Smooth muscle cell (in vitro differentiated cells): ENCODE data around the gene UMODL1. TPM values are rescaled to one million over a fixed set of nuclear protein-coding genes. Genes with fewer than 3 reads are reported as not detected.
"Not testable (repeated sequence)": the region's sequence is repeated elsewhere in the genome, so short reads cannot be mapped to it uniquely, and the experiment has no call there.

Source experiments
- DNase-seq: peaks from one replicate; lab custom pipeline; 2025; ENCODE audit not compliant: unreplicated experiment; lab: John Stamatoyannopoulos, UW
- H2AFZ ChIP-seq: fragments of 200-600 bp; sonication (generic); 2 replicates; pipeline ENCODE4 v1.6.0; 2016; ENCODE audit warnings: antibody characterized with exemption, low read depth, mild to moderate bottlenecking
- H3F3A ChIP-seq: fragments of 200-600 bp; sonication (generic); 2 replicates; pipeline ENCODE4 v1.6.0; 2017; ENCODE audit warnings: antibody characterized with exemption, low read depth
- H3K27ac ChIP-seq: fragments of 200-600 bp; sonication (generic); 2 replicates; pipeline ENCODE4 v1.5.1; 2016; ENCODE audit warnings: low read depth, mild to moderate bottlenecking
- H3K27me3 ChIP-seq: fragments of 200-600 bp; sonication (generic); 2 replicates; pipeline ENCODE4 v1.6.1; 2016; ENCODE audit warnings: low read depth, mild to moderate bottlenecking
- H3K36me3 ChIP-seq: fragments of 200-600 bp; sonication (generic); 2 replicates; pipeline ENCODE4 v1.5.1; 2016; ENCODE audit warnings: low read depth
- H3K4me1 ChIP-seq: fragments of 200-600 bp; sonication (generic); 2 replicates; pipeline ENCODE4 v1.5.1; 2016; ENCODE audit warnings: low read depth
- H3K4me2 ChIP-seq: fragments of 200-600 bp; sonication (generic); 2 replicates; pipeline ENCODE4 v1.6.0; 2016; ENCODE audit warnings: mild to moderate bottlenecking
- H3K4me3 ChIP-seq: fragments of 200-600 bp; sonication (generic); 2 replicates; pipeline ENCODE4 v1.5.1; 2016; ENCODE audit warnings: mild to moderate bottlenecking
- H3K79me2 ChIP-seq: fragments of 200-600 bp; sonication (generic); 2 replicates; pipeline ENCODE4 v1.6.0; 2016; ENCODE audit warnings: low read depth, mild to moderate bottlenecking
- H3K9ac ChIP-seq: fragments of 200-600 bp; sonication (generic); 2 replicates; pipeline ENCODE4 v1.6.0; 2016; ENCODE audit warnings: low read depth
- H3K9me3 ChIP-seq: fragments of 200-600 bp; sonication (generic); replicated peaks from 2 replicates; pipeline ENCODE4 v1.5.1; 2016; ENCODE audit warnings: low read depth
- H4K20me1 ChIP-seq: fragments of 200-600 bp; sonication (generic); 2 replicates; pipeline ENCODE4 v1.6.0; 2016; ENCODE audit warnings: low read depth
- CTCF ChIP-seq: fragments of 200-600 bp; sonication (generic); IDR thresholded peaks from 2 replicates; pipeline ENCODE4 v1.5.1; 2017; ENCODE audit warnings: borderline replicate concordance, mild to moderate bottlenecking, antibody characterized with exemption; ENCODE audit not compliant: insufficient read depth, poor library complexity, severe bottlenecking
- WGBS: methylation state at CpG from one replicate; pipeline ENCODE4 v1.1.7; 2016; ENCODE audit warnings: low lambda C conversion rate; 5-methylcytosine and 5-hydroxymethylcytosine counted together
- polyA plus RNA-seq: library from polyadenylated mRNA; unstranded; fragments of >200 nt; fragmentation: Nextera tagmentation; extraction: Ambion mirVana; gene quantifications from 2 replicates; pipeline ENCODE4 v1.2.1, GENCODE V29; 2016
- total RNA-seq: library from RNA; depleted of rRNA; stranded (reverse); fragments of >200 nt; gene quantifications from 2 replicates; pipeline ENCODE4 v1.2.3, GENCODE V29; 2014

The UMODL1 gene
- total and polyA plus RNA-seq, 2 experiments from 2014 or later, result 0.14 TPM; not detected in 1

GRCh38 chr21:42174173-42174572 is 103.1 kb downstream of the UMODL1 start:
- peaks cover 21% of the 10 kb centered on the region for H3K27me3 ChIP-seq
- no peaks in the 10 kb centered on the region for H3K4me1 ChIP-seq
- H3K4me2 ChIP-seq, result no peak overlapping the region
- H3K9me3 ChIP-seq, result no peaks in the 10 kb centered on the region
- H4K20me1 ChIP-seq, result no peaks in the 10 kb centered on the region
- no peaks in the 10 kb centered on the region for H3K79me2 ChIP-seq
- 92% methylated on average over 4 of the region's 4 CpGs for WGBS
- H2AFZ ChIP-seq, result no peak overlapping the region
- H3K36me3 ChIP-seq, result no peaks in the 10 kb centered on the region
- no peaks in the 10 kb centered on the region for H3F3A ChIP-seq
- DNase-seq, result no peak
- no peak for TF ChIP-seq CTCF
- H3K27ac ChIP-seq, result no peak overlapping the region
- H3K4me3 ChIP-seq, result no peak overlapping the region
- no peak overlapping the region for H3K9ac ChIP-seq

- H3K36me3 ChIP-seq, result no peaks in the 10 kb centered on the region
- H3K9me3 ChIP-seq, result no peaks in the 10 kb centered on the region
- no peak overlapping the region for H3K4me2 ChIP-seq
- TF ChIP-seq CTCF, result no peak
- H4K20me1 ChIP-seq, result no peaks in the 10 kb centered on the region
- H3K4me1 ChIP-seq, result peaks cover 4% of the 10 kb centered on the region
- no peak overlapping the region for H3K9ac ChIP-seq
- 94% methylated on average over 6 of the region's 6 CpGs for WGBS
- H3K4me3 ChIP-seq, result no peak overlapping the region
- peaks cover 21% of the 10 kb centered on the region for H3K27me3 ChIP-seq
- no peaks in the 10 kb centered on the region for H3K79me2 ChIP-seq
- no peaks in the 10 kb centered on the region for H3F3A ChIP-seq
- no peak overlapping the region for H2AFZ ChIP-seq
- DNase-seq, result no peak
- H3K27ac ChIP-seq, result no peak overlapping the region
Measured at GRCh38 chr21:42175110-42175710, 104.1 kb downstream of the UMODL1 start.

- Histone ChIP-seq H3F3A (no peaks in the 10 kb centered on the region), H2AFZ (no peak overlapping the region), H3K9ac (no peak overlapping the region), H3K4me1 (peaks cover 4% of the 10 kb centered on the region), H3K27me3 (peaks cover 21% of the 10 kb centered on the region), H4K20me1 (no peaks in the 10 kb centered on the region), H3K4me2 (no peak overlapping the region), H3K4me3 (no peak overlapping the region), H3K36me3 (no peaks in the 10 kb centered on the region), H3K9me3 (no peaks in the 10 kb centered on the region), H3K79me2 (no peaks in the 10 kb centered on the region), H3K27ac (no peak overlapping the region)
- no peak for DNase-seq
- 76% methylated on average over 3 of the region's 3 CpGs for WGBS
- TF ChIP-seq CTCF, result no peak
Measured at GRCh38 chr21:42176859-42177258, 105.7 kb downstream of the UMODL1 start.

GRCh38 chr21:42179316-42179715 is 108.2 kb downstream of the UMODL1 start:
- DNase-seq, result no peak
- Histone ChIP-seq H3K4me3 (no peak overlapping the region), H3K27ac (no peak overlapping the region), H3K9ac (no peak overlapping the region), H3K36me3 (no peaks in the 10 kb centered on the region), H3K9me3 (no peaks in the 10 kb centered on the region), H3K27me3 (peaks cover 21% of the 10 kb centered on the region), H3F3A (no peaks in the 10 kb centered on the region), H3K4me1 (peaks cover 4% of the 10 kb centered on the region), H3K79me2 (no peaks in the 10 kb centered on the region), H3K4me2 (no peak overlapping the region), H4K20me1 (no peaks in the 10 kb centered on the region), H2AFZ (no peak overlapping the region)
- 75% methylated on average over 3 of the region's 3 CpGs for whole genome bisulfite sequencing
- TF ChIP-seq CTCF, result no peak

- H4K20me1 ChIP-seq, H3K4me3 ChIP-seq, H3K36me3 ChIP-seq, H3K79me2 ChIP-seq, H3F3A ChIP-seq, H2AFZ ChIP-seq, DNase-seq, H3K4me2 ChIP-seq, H3K9me3 ChIP-seq, H3K27ac ChIP-seq, H3K4me1 ChIP-seq, H3K9ac ChIP-seq: not testable (repeated sequence)
- 90% methylated on average over 2 of the region's 3 CpGs for WGBS
- H3K27me3 ChIP-seq, result peaks cover 21% of the 10 kb centered on the region
Measured at GRCh38 chr21:42180001-42180400, 108.9 kb downstream of the UMODL1 start.
